ENCODE results near the gene RHOB. TPM values are rescaled to one million over a fixed set of nuclear protein-coding genes. Genes with fewer than 3 reads are reported as not detected.

RHOB gene
- total RNA-seq, 2 donors from 2014 or later: 805 to 1,722 TPM

GRCh38 chr2:20444993-20445910 is 1.6 kb upstream of the RHOB start:
- Histone ChIP-seq H3K4me1 (ENCODE audit: control insufficient read depth in 1 of 2, low read depth in 2 of 2) (peaks cover 13 to 37% of the 10 kb centered on the region in 2 donors), H3K36me3 (peaks cover 23% of the 10 kb centered on the region), H3K27ac (peak overlapping the region; percentile 84 to 98), H3K4me3 (peak overlapping the region; percentile 97), H3K27me3 (replicated peaks; ENCODE audit: insufficient read depth) (no peaks in the 10 kb centered on the region), H3K9me3 (no peaks in the 10 kb centered on the region)
- TF ChIP-seq CTCF (IDR thresholded peaks at IDR 0.05): no peak
- DNase-seq (ENCODE audit: low spot score): no peak
- ATAC-seq (ENCODE audit: insufficient number of reproducible peaks, low FRiP score, low read depth): no peak

- H3K4me3 ChIP-seq: peak overlapping the region; percentile 97
- ATAC-seq (ENCODE audit: insufficient number of reproducible peaks, low FRiP score, low read depth) (no peak), DNase-seq (ENCODE audit: low spot score) (no peak)
Measured at GRCh38 chr2:20446255-20446916, 488 bp upstream of the RHOB start.

GRCh38 chr2:20447437-20448245 is 767 bp downstream of the RHOB start:
- DNase-seq (ENCODE audit: low spot score) (no peak), ATAC-seq (ENCODE audit: insufficient number of reproducible peaks, low FRiP score, low read depth) (no peak)
- Histone ChIP-seq H3K4me1 (ENCODE audit: control insufficient read depth in 1 of 2, low read depth in 2 of 2) (peaks cover 13 to 40% of the 10 kb centered on the region in 2 donors), H3K4me3 (peak overlapping the region; percentile 97), H3K27ac (peak overlapping the region; percentile 98 to 99), H3K27me3 (replicated peaks; ENCODE audit: insufficient read depth) (no peaks in the 10 kb centered on the region), H3K9me3 (no peaks in the 10 kb centered on the region), H3K36me3 (peaks cover 23% of the 10 kb centered on the region)
- no peak for TF ChIP-seq CTCF (IDR thresholded peaks at IDR 0.05)

More at GRCh38 chr2:20446255-20446916, 488 bp upstream of the RHOB start:
- H3K4me1 ChIP-seq (ENCODE audit: control insufficient read depth in 1 of 2, low read depth in 2 of 2): peaks cover 13 to 37% of the 10 kb centered on the region in 2 donors
- peak overlapping the region; percentile 98 to 99 for H3K27ac ChIP-seq
- H3K27me3 ChIP-seq (replicated peaks; ENCODE audit: insufficient read depth): no peaks in the 10 kb centered on the region
- H3K9me3 ChIP-seq: no peaks in the 10 kb centered on the region
- H3K36me3 ChIP-seq: peaks cover 23% of the 10 kb centered on the region
- no peak for TF ChIP-seq CTCF (IDR thresholded peaks at IDR 0.05)

- no peak for TF ChIP-seq CTCF (IDR thresholded peaks at IDR 0.05)
- peaks cover 11 to 33% of the 10 kb centered on the region in 2 donors for H3K4me1 ChIP-seq (ENCODE audit: control insufficient read depth in 1 of 2, low read depth in 2 of 2)
- peak overlapping the region; percentile 98 to 99 for H3K27ac ChIP-seq
- DNase-seq (ENCODE audit: low spot score) (no peak), ATAC-seq (ENCODE audit: insufficient number of reproducible peaks, low FRiP score, low read depth) (no peak)
- no peaks in the 10 kb centered on the region for H3K27me3 ChIP-seq (replicated peaks; ENCODE audit: insufficient read depth)
- H3K4me3 ChIP-seq: peak overlapping the region; percentile 97
- H3K9me3 ChIP-seq: no peaks in the 10 kb centered on the region
- peaks cover 23% of the 10 kb centered on the region for H3K36me3 ChIP-seq
Measured at GRCh38 chr2:20448246-20448976, 1.5 kb downstream of the RHOB start.

All from thoracic aorta (tissue), 2 donors.